NCI-H2081 (cell line): ENCODE measurements around the gene CD7.

Source experiments
- DNase-seq, 2 experiments: peaks; one replicate each; lab custom pipeline; 2025; lab: John Stamatoyannopoulos, UW

CD7 gene

GRCh38 chr17:82298538-82299421, 18.6 kb downstream of the CD7 start:
- no peak for DNase-seq

GRCh38 chr17:82297714-82298537, 19.5 kb downstream of the CD7 start:
- DNase-seq, result peak; percentile 71 to 83

GRCh38 chr17:82297280-82297713, 20.1 kb downstream of the CD7 start:
- peak in 1 of 2 experiments; percentile 54 for DNase-seq

- DNase-seq, result peak in 1 of 2 experiments; percentile 36
Measured at GRCh38 chr17:82296511-82297279, 20.7 kb downstream of the CD7 start.

GRCh38 chr17:82295472-82295814, 22.0 kb downstream of the CD7 start:
- DNase-seq, result no peak

GRCh38 chr17:82294064-82294773, 23.2 kb downstream of the CD7 start:
- DNase-seq, result no peak

GRCh38 chr17:82292251-82293154, 24.9 kb downstream of the CD7 start:
- peak; percentile 99 to 100 for DNase-seq

GRCh38 chr17:82291582-82292250, 25.7 kb downstream of the CD7 start:
- no peak for DNase-seq

GRCh38 chr17:82287868-82288801, 29.3 kb downstream of the CD7 start:
- peak in 1 of 2 experiments; percentile 18 for DNase-seq

GRCh38 chr17:82287013-82287867, 30.2 kb downstream of the CD7 start:
- no peak for DNase-seq

- no peak for DNase-seq
Measured at GRCh38 chr17:82285141-82285540, 32.3 kb downstream of the CD7 start.

- peak in 1 of 2 experiments; percentile 32 for DNase-seq
Measured at GRCh38 chr17:82283208-82283749, 34.1 kb downstream of the CD7 start.

- no peak for DNase-seq
Measured at GRCh38 chr17:82282239-82283207, 34.9 kb downstream of the CD7 start.

- DNase-seq, result no peak
Measured at GRCh38 chr17:82281502-82282238, 35.7 kb downstream of the CD7 start.

GRCh38 chr17:82281076-82281475, 36.3 kb downstream of the CD7 start:
- no peak for DNase-seq

- no peak for DNase-seq
Measured at GRCh38 chr17:82280537-82280936, 36.9 kb downstream of the CD7 start.
